Measurements from ENCODE around the gene SH3PXD2A. TPM values are rescaled to one million over a fixed set of nuclear protein-coding genes. Genes with fewer than 3 reads are reported as not detected.

SH3PXD2A gene
- total and polyA plus RNA-seq, 2 experiments from 2014 or later = 1.8 to 5.0 TPM

DNA sequence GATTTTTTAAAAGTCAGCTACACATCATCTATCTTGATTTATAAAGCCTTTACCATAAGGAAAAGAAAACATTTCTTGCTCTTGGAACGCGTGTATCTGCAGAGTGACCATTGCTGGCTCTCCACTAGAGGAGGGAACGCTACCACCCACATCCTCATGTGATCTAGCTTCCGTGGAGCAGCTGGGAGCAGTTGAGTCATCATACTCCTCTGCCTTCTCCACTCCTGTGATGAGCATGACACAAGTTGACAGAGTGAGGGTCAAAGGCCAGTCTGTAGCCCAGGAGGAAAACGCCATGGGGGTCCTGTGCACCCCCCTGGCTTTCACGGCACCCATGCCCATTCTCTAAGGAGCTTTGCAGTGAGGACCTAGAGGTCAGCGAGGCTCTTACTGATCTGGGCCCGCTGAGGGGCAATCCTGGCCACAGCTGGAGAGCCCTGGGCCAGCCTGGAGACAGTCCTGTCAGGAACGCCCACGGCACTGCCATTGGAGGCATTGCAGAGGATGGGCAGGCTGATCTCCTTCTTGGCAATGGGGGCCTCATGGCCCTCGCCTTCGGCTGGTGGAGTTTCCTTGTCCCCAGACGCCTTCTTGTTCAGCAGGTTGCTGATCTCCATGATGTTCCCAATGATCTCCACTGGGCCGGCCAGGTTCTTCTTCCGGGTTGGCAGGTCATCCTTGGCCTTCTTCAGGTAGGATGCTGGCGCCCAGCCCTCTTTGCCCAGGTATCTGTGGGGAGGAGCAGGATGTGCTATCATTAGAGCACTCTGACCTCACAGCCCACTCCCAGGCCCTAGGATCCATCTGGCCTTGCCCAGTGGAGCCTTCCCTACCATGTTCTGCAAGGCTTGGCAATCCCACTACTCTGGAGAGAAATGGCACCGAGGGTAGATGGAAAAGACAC lies 242.7 kb downstream of the SH3PXD2A start:
- no peaks in the 10 kb centered on the region for H3K9me2 ChIP-seq (ENCODE audit: insufficient read depth)
- H3K4me1 Mint-ChIP-seq = peaks cover 13% of the 10 kb centered on the region
- H3K4me3 Mint-ChIP-seq = no peak overlapping the region
- peaks cover 9% of the 10 kb centered on the region for H3K27me3 Mint-ChIP-seq (ENCODE audit: insufficient read depth, low read depth, poor library complexity)
- no peaks in the 10 kb centered on the region for H4K20me1 ChIP-seq (replicated peaks; ENCODE audit: insufficient read depth)
- TF ChIP-seq, protein P1, sequence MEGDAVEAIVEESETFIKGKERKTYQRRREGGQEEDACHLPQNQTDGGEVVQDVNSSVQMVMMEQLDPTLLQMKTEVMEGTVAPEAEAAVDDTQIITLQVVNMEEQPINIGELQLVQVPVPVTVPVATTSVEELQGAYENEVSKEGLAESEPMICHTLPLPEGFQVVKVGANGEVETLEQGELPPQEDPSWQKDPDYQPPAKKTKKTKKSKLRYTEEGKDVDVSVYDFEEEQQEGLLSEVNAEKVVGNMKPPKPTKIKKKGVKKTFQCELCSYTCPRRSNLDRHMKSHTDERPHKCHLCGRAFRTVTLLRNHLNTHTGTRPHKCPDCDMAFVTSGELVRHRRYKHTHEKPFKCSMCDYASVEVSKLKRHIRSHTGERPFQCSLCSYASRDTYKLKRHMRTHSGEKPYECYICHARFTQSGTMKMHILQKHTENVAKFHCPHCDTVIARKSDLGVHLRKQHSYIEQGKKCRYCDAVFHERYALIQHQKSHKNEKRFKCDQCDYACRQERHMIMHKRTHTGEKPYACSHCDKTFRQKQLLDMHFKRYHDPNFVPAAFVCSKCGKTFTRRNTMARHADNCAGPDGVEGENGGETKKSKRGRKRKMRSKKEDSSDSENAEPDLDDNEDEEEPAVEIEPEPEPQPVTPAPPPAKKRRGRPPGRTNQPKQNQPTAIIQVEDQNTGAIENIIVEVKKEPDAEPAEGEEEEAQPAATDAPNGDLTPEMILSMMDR (conservative IDR thresholded peaks at IDR 0.05; ENCODE audit: low read depth in 2 of 2) = no peak
- TF ChIP-seq EZH2 (IDR thresholded peaks at IDR 0.05; ENCODE audit: low read depth, unreplicated experiment) (no peak), NANOG (IDR thresholded peaks at IDR 0.05; ENCODE audit: borderline replicate concordance) (no peak), ZNF114 (CRISPR knock-in tag; IDR thresholded peaks at IDR 0.05) (no peak)
- H3K9me3 Mint-ChIP-seq = peaks cover 5% of the 10 kb centered on the region; the same call in 2 of the 3 replicates
- no peaks in the 10 kb centered on the region for H3F3A ChIP-seq (replicated peaks; ENCODE audit: low read depth)
- DNase-seq (ENCODE audit: low spot score) (no peak), ATAC-seq (no peak)
- H3K4me1 ChIP-seq (ENCODE audit: insufficient read depth) = no peaks in the 10 kb centered on the region
- no peak overlapping the region for H3K4me3 ChIP-seq
- H3K36me3 ChIP-seq (ENCODE audit: insufficient read depth) = no peaks in the 10 kb centered on the region
- no peak overlapping the region for H2AFZ ChIP-seq
- no peaks in the 10 kb centered on the region for H3K79me2 ChIP-seq (replicated peaks; ENCODE audit: insufficient read depth)
- no peaks in the 10 kb centered on the region for H3K27me3 ChIP-seq (ENCODE audit: insufficient read depth)
- H3K27ac Mint-ChIP-seq = no peak overlapping the region
- H3K36me3 Mint-ChIP-seq (ENCODE audit: low read depth) = peaks cover 14% of the 10 kb centered on the region; the same call in 2 of the 3 replicates
- no peak overlapping the region for H3K4me2 ChIP-seq
- H3K27ac ChIP-seq (ENCODE audit: low read depth) = no peak overlapping the region

DNA sequence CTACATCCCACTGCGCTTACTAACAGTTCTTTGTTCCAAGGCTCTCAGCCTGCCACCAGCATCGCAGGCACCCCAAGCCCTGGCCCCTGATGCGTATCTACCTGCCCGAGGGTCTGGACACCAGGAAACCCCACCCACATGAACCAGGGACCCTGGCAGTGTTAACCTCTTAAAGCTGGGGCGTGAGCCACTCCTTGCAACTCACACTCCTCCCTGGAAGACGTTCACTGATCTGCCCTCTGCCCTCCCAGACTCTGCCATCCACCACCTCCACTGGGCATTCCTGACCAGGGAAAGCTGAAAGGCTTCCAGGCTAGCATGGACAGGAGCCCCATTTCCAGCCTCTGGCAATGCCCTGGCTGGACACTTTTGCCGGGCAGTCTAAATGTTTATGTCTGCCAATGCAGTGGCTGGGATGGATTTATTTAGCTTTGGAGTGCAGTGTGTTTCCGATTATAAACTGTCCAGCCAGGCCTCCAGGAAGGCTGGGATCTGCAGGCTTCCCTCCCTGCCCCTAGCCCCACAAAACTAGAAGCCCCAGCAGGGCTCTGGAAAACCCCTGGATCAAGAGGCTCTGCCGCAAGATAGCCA lies 244.4 kb downstream of the SH3PXD2A start:
- DNase-seq (ENCODE audit: low spot score) (no peak), ATAC-seq (no peak)
- H4K20me1 ChIP-seq (replicated peaks; ENCODE audit: insufficient read depth) = no peaks in the 10 kb centered on the region
- Mint-ChIP-seq H3K27ac (no peak overlapping the region), H3K9me3 (peaks cover 11% of the 10 kb centered on the region), H3K36me3 (ENCODE audit: low read depth) (peaks cover 18% of the 10 kb centered on the region; the same call in 2 of the 3 replicates), H3K4me1 (peaks cover 13% of the 10 kb centered on the region), H3K4me3 (no peak overlapping the region), H3K27me3 (ENCODE audit: insufficient read depth, low read depth, poor library complexity) (peaks cover 9% of the 10 kb centered on the region)
- no peaks in the 10 kb centered on the region for H3K27me3 ChIP-seq (ENCODE audit: insufficient read depth)
- no peak overlapping the region for H2AFZ ChIP-seq
- H3K79me2 ChIP-seq (replicated peaks; ENCODE audit: insufficient read depth) = no peaks in the 10 kb centered on the region
- no peak overlapping the region for H3K27ac ChIP-seq (ENCODE audit: low read depth)
- H3F3A ChIP-seq (replicated peaks; ENCODE audit: low read depth) = no peaks in the 10 kb centered on the region
- no peak overlapping the region for H3K4me3 ChIP-seq
- no peaks in the 10 kb centered on the region for H3K9me2 ChIP-seq (ENCODE audit: insufficient read depth)
- no peaks in the 10 kb centered on the region for H3K4me1 ChIP-seq (ENCODE audit: insufficient read depth)
- no peak overlapping the region for H3K4me2 ChIP-seq
- 0 out of 2 replicates have a peak, but pooled peaks cover under 1% of the 10 kb centered on the region for H3K36me3 ChIP-seq (ENCODE audit: insufficient read depth)
- TF ChIP-seq STAT1 (IDR thresholded peaks at IDR 0.05; ENCODE audit: unreplicated experiment) = no peak
- no peak for TF ChIP-seq POLR2AphosphoS5 (IDR thresholded peaks at IDR 0.05; ENCODE audit: low read depth)
- TF ChIP-seq, protein P1 (conservative IDR thresholded peaks at IDR 0.05; ENCODE audit: low read depth in 2 of 2) = no peak
- TF ChIP-seq, protein P2, sequence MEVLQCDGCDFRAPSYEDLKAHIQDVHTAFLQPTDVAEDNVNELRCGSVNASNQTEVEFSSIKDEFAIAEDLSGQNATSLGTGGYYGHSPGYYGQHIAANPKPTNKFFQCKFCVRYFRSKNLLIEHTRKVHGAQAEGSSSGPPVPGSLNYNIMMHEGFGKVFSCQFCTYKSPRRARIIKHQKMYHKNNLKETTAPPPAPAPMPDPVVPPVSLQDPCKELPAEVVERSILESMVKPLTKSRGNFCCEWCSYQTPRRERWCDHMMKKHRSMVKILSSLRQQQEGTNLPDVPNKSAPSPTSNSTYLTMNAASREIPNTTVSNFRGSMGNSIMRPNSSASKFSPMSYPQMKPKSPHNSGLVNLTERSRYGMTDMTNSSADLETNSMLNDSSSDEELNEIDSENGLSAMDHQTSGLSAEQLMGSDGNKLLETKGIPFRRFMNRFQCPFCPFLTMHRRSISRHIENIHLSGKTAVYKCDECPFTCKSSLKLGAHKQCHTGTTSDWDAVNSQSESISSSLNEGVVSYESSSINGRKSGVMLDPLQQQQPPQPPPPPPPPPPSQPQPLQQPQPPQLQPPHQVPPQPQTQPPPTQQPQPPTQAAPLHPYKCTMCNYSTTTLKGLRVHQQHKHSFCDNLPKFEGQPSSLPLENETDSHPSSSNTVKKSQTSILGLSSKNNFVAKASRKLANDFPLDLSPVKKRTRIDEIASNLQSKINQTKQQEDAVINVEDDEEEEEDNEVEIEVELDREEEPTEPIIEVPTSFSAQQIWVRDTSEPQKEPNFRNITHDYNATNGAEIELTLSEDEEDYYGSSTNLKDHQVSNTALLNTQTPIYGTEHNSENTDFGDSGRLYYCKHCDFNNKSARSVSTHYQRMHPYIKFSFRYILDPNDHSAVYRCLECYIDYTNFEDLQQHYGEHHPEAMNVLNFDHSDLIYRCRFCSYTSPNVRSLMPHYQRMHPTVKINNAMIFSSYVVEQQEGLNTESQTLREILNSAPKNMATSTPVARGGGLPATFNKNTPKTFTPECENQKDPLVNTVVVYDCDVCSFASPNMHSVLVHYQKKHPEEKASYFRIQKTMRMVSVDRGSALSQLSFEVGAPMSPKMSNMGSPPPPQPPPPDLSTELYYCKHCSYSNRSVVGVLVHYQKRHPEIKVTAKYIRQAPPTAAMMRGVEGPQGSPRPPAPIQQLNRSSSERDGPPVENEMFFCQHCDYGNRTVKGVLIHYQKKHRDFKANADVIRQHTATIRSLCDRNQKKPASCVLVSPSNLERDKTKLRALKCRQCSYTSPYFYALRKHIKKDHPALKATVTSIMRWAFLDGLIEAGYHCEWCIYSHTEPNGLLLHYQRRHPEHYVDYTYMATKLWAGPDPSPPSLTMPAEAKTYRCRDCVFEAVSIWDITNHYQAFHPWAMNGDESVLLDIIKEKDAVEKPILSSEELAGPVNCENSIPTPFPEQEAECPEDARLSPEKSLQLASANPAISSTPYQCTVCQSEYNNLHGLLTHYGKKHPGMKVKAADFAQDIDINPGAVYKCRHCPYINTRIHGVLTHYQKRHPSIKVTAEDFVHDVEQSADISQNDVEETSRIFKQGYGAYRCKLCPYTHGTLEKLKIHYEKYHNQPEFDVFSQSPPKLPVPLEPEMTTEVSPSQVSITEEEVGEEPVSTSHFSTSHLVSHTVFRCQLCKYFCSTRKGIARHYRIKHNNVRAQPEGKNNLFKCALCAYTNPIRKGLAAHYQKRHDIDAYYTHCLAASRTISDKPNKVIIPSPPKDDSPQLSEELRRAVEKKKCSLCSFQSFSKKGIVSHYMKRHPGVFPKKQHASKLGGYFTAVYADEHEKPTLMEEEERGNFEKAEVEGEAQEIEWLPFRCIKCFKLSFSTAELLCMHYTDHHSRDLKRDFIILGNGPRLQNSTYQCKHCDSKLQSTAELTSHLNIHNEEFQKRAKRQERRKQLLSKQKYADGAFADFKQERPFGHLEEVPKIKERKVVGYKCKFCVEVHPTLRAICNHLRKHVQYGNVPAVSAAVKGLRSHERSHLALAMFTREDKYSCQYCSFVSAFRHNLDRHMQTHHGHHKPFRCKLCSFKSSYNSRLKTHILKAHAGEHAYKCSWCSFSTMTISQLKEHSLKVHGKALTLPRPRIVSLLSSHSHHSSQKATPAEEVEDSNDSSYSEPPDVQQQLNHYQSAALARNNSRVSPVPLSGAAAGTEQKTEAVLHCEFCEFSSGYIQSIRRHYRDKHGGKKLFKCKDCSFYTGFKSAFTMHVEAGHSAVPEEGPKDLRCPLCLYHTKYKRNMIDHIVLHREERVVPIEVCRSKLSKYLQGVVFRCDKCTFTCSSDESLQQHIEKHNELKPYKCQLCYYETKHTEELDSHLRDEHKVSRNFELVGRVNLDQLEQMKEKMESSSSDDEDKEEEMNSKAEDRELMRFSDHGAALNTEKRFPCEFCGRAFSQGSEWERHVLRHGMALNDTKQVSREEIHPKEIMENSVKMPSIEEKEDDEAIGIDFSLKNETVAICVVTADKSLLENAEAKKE (CRISPR knock-in tag; IDR thresholded peaks at IDR 0.05) = no peak
- no peak for TF ChIP-seq JUNB (IDR thresholded peaks at IDR 0.05; ENCODE audit: unreplicated experiment)
- TF ChIP-seq CREB1 (CRISPR knock-in tag; IDR thresholded peaks at IDR 0.05; ENCODE audit: low read depth) = no peak
